Ascending aorta (tissue), 2 donors: ENCODE data around the gene CEP68. TPM values are rescaled to one million over a fixed set of nuclear protein-coding genes. Genes with fewer than 3 reads are reported as not detected.

Experiments
- DNase-seq, 2 donors: peaks; one replicate each; pipeline ENCODE4 v3.0.0-alpha.2; 2019; ENCODE audit warnings: low spot score in 2 of 2
- H3K27ac ChIP-seq, 2 donors: fragments of 200-600 bp; sonication (generic); one replicate each; pipeline ENCODE4 v1.5.1; 2016 to 2017; ENCODE audit warnings: mild to moderate bottlenecking in 1 of 2
- H3K27me3 ChIP-seq: fragments of 200-600 bp; sonication (generic); one replicate; pipeline ENCODE4 v1.5.1; 2017
- H3K36me3 ChIP-seq, 2 donors: fragments of 200-600 bp; sonication (generic); one replicate each; pipeline ENCODE4 v1.5.1; 2016
- H3K4me1 ChIP-seq, 2 donors: fragments of 200-600 bp; sonication (generic); one replicate each; pipeline ENCODE4 v1.5.1; 2016 to 2017; ENCODE audit warnings: mild to moderate bottlenecking in 1 of 2
- H3K4me3 ChIP-seq, 2 donors: fragments of 200-600 bp; sonication (generic); one replicate each; pipeline ENCODE4 v1.5.1; 2016 to 2017; ENCODE audit warnings: mild to moderate bottlenecking in 1 of 2
- H3K9me3 ChIP-seq, 2 donors: fragments of 200-600 bp; sonication (generic); one replicate each; pipeline ENCODE4 v1.5.1; 2016
- CTCF ChIP-seq, 3 experiments: fragments of 200-600 bp in 2 of 3; fragments of 450-650 bp in 1 of 3; sonication (generic) in 2 of 3; IDR thresholded peaks; one replicate each; pipeline ENCODE4 v1.5.1; 2016 to 2019; ENCODE audit warnings: antibody characterized with exemption in 3 of 3, mild to moderate bottlenecking in 1 of 3, moderate library complexity in 1 of 3
- intact Hi-C: fragments of 100-400 bp; cut with DNase I; formaldehyde crosslinking; loops from one replicate; pipeline ENCODE4 v1.15.1; 2023
- total RNA-seq: library from RNA; depleted of rRNA; stranded (reverse); fragments of >200 nt; gene quantifications from one replicate; pipeline ENCODE4 v1.1.0, GENCODE V29; 2016

The CEP68 gene
- total RNA-seq, 1 donor from 2014 or later, result 30.8 TPM

- H3K36me3 ChIP-seq, result peaks cover 39 to 80% of the 10 kb centered on the region in 2 donors
- intact Hi-C loops, result no loop called here
Observed at GRCh38 chr2:65098741-65099140, 42.5 kb downstream of the CEP68 start.

GRCh38 chr2:65101071-65101470 lies 44.9 kb downstream of the CEP68 start:
- TF ChIP-seq CTCF (IDR thresholded peaks at IDR 0.05), result no peak
- H3K4me1 ChIP-seq, result peaks cover 2 to 17% of the 10 kb centered on the region in 2 donors
- intact Hi-C loops, result no loop called here
- H3K9me3 ChIP-seq, result no peaks in the 10 kb centered on the region
- H3K36me3 ChIP-seq, result peaks cover 16 to 58% of the 10 kb centered on the region in 2 donors
- H3K27ac ChIP-seq, result no peak overlapping the region
- no peak overlapping the region for H3K4me3 ChIP-seq
- no peaks in the 10 kb centered on the region for H3K27me3 ChIP-seq
- DNase-seq, result no peak

More at GRCh38 chr2:65098741-65099140, 42.5 kb downstream of the CEP68 start:
- Histone ChIP-seq H3K27ac (no peak overlapping the region), H3K27me3 (no peaks in the 10 kb centered on the region), H3K4me3 (no peak overlapping the region), H3K9me3 (no peaks in the 10 kb centered on the region), H3K4me1 (peaks cover 2 to 17% of the 10 kb centered on the region in 2 donors)
- DNase-seq, result no peak
- TF ChIP-seq CTCF (IDR thresholded peaks at IDR 0.05), result no peak

- Histone ChIP-seq H3K27ac (peak overlapping the region; percentile 6 to 56), H3K4me1 (peaks cover 2 to 12% of the 10 kb centered on the region in 2 donors), H3K9me3 (no peaks in the 10 kb centered on the region), H3K27me3 (no peaks in the 10 kb centered on the region), H3K4me3 (no peak overlapping the region), H3K36me3 (peaks cover 10 to 44% of the 10 kb centered on the region in 2 donors)
- DNase-seq, result no peak
- intact Hi-C loops, result no loop called here
- TF ChIP-seq CTCF (IDR thresholded peaks at IDR 0.05), result no peak
Observed at GRCh38 chr2:65103013-65103715, 46.9 kb downstream of the CEP68 start.

GRCh38 chr2:65107530-65107929 lies 51.3 kb downstream of the CEP68 start:
- Histone ChIP-seq H3K27me3 (no peaks in the 10 kb centered on the region), H3K36me3 (peaks cover 0 to 5% of the 10 kb centered on the region in 2 donors), H3K4me3 (no peak overlapping the region), H3K27ac (no peak overlapping the region), H3K4me1 (peaks cover 1 to 8% of the 10 kb centered on the region in 2 donors), H3K9me3 (no peaks in the 10 kb centered on the region)
- TF ChIP-seq CTCF (IDR thresholded peaks at IDR 0.05), result no peak
- intact Hi-C loops, result loop anchor here (2.0 kb wide), 1 partner anchor 17 kb away; no protein-coding TSS in a partner anchor
- DNase-seq, result no peak

- H3K4me1 ChIP-seq, result peaks cover 0 to 12% of the 10 kb centered on the region in 2 donors
- intact Hi-C loops, result no loop called here
- TF ChIP-seq CTCF (IDR thresholded peaks at IDR 0.05), result no peak
Observed at GRCh38 chr2:65108780-65109179, 52.6 kb downstream of the CEP68 start.

More at GRCh38 chr2:65108780-65109179, 52.6 kb downstream of the CEP68 start:
- Histone ChIP-seq H3K4me3 (no peak overlapping the region), H3K27me3 (no peaks in the 10 kb centered on the region), H3K36me3 (no peaks in the 10 kb centered on the region), H3K27ac (no peak overlapping the region), H3K9me3 (no peaks in the 10 kb centered on the region)
- no peak for DNase-seq
